D721Med (cell line): Measurements from ENCODE around the gene DPH7.
"Not testable (repeated sequence)": the region's sequence is repeated elsewhere in the genome, so short reads cannot be mapped to it uniquely, and the experiment has no call there.

Source experiments
- DNase-seq: peaks from one replicate; pipeline ENCODE4 v3.0.0; 2011; ENCODE audit warnings: low spot score; ENCODE audit not compliant: insufficient read length
- FAIRE-seq: peaks from 2 replicates; lab custom pipeline; 2011; peaks lifted over from hg19 to GRCh38; lab: Jason Lieb, UNC
- CTCF ChIP-seq: IDR thresholded peaks from 2 replicates; pipeline ENCODE4 v1.5.1; 2012; ENCODE audit warnings: mild to moderate bottlenecking, control low read depth; ENCODE audit not compliant: insufficient read depth; ENCODE audit errors: missing control alignments

The DPH7 gene

DNA sequence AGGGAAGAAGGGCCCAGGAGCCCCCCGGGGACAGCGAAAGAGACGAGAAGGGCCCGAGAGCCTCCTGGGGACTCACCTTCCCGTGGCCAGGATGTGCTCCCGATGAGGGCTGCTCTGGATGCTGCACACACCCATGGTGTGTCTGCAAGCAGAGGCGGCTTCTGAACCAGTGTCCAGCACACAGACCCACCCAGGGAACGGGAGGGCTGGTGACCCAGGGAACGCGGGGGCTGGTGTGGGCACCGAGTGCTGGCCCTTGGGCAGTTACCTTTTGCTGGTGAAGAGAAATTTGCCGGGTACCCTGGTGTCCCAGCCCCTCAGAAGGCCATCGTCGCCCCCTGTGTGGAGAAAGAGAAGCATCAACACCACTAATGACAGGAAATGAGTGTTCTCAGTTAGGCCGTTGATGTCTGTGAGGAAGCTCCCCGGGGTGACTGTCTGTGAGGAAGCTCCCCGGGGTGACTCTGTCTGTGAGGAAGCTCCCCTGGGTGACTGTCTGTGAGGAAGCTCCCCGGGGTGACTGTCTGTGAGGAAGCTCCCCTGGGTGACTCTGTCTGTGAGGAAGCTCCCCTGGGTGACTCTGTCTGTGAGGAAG is 13.8 kb downstream of the DPH7 start:
- FAIRE-seq: no peak
- TF ChIP-seq CTCF: no peak
- DNase-seq: no peak

DNA sequence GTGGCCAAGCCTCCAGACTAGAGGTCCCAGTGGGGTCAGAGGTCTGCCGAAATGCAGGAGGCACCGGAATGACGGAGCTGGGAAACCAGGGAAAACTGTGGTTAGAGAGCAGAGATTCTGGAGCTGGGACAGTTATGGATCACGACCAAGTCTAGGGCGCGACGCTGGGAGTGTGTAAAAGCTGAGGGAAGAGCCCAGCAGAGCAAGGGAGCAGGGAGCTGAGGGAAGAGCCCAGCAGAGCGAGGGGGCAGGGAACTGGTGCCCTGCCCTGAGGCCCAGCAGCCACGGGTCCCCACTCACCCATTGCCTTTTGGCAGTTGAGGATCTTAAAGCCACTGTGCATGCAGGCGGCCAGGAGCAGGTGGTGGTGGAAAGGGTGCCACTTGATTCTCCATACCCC is 14.6 kb downstream of the DPH7 start:
- TF ChIP-seq CTCF: no peak
- no peak for FAIRE-seq

DNA sequence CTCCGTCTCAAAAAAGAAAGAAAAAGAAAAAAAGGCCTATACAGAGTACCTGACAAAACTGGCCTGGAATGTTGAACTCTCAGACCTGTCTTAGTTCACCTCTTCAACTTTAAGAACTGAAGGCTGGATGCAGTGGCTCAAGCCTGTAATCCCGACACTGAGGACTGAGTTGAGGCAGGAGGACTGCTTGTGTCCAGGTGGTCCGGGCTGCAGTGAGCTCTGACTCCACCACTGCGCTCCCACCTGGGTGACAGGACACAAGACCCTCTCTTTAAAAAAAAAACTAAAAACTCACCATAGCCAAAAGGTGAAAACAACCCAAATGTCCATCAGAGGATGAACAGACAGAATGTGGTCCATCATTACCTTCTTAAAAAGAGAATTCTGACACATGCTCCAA is 20.6 kb downstream of the DPH7 start:
- no peak for TF ChIP-seq CTCF
- FAIRE-seq: no peak
- no peak for DNase-seq

More for the DNA sequence above, 14.6 kb downstream of the DPH7 start:
- DNase-seq: no peak

GRCh38 chr9:137556069-137556838 is 22.5 kb downstream of the DPH7 start:
- no peak for TF ChIP-seq CTCF
- no peak for FAIRE-seq

GRCh38 chr9:137555179-137555578 is 23.5 kb downstream of the DPH7 start:
- TF ChIP-seq CTCF: no peak
- DNase-seq: no peak
- no peak for FAIRE-seq

More at GRCh38 chr9:137556069-137556838, 22.5 kb downstream of the DPH7 start:
- DNase-seq: no peak

- no peak for FAIRE-seq
- no peak for DNase-seq
- no peak for TF ChIP-seq CTCF
Measured at GRCh38 chr9:137554349-137554748, 24.4 kb downstream of the DPH7 start.

- not testable (repeated sequence) for FAIRE-seq, DNase-seq
Measured at GRCh38 chr9:137553654-137554053, 25.1 kb downstream of the DPH7 start.
